Measurements from ENCODE around the gene ENTPD3.

GRCh38 chr3:40414270-40414669 is 27.3 kb downstream of the ENTPD3 start:
- TF ChIP-seq, protein P1, sequence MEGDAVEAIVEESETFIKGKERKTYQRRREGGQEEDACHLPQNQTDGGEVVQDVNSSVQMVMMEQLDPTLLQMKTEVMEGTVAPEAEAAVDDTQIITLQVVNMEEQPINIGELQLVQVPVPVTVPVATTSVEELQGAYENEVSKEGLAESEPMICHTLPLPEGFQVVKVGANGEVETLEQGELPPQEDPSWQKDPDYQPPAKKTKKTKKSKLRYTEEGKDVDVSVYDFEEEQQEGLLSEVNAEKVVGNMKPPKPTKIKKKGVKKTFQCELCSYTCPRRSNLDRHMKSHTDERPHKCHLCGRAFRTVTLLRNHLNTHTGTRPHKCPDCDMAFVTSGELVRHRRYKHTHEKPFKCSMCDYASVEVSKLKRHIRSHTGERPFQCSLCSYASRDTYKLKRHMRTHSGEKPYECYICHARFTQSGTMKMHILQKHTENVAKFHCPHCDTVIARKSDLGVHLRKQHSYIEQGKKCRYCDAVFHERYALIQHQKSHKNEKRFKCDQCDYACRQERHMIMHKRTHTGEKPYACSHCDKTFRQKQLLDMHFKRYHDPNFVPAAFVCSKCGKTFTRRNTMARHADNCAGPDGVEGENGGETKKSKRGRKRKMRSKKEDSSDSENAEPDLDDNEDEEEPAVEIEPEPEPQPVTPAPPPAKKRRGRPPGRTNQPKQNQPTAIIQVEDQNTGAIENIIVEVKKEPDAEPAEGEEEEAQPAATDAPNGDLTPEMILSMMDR (IDR thresholded peaks at IDR 0.05): no peak
- TF ChIP-seq EZH2phosphoT487 (IDR thresholded peaks at IDR 0.05) (no peak), EZH2 (IDR thresholded peaks at IDR 0.05) (no peak)

All from neural progenitor cell (in vitro differentiated cells).